GM21367 (cell line): ENCODE measurements around the gene SLC2A8.
A peak's percentile ranks its signal among the peaks of the same experiment; 100 is the strongest.

Experiments
- ATAC-seq: cut with Tn5 transposase; IDR thresholded peaks from one replicate; pipeline ENCODE4 v1.9.1; 2021; ENCODE audit not compliant: unreplicated experiment

Gene SLC2A8

GRCh38 chr9:127423934-127424675 is 27.1 kb downstream of the SLC2A8 start, which contains the start of gene ZNF79:
Gene ZNF79, plus strand, starts transcription at chr9:127424382. Its CDS starts 406 bp downstream, at chr9:127424788.
- peak; percentile 72 for ATAC-seq

- ATAC-seq = no peak
These were observed 27.7 kb downstream of the SLC2A8 start for GRCh38 chr9:127424676-127424999.

- no peak for ATAC-seq
These were observed 29.8 kb downstream of the SLC2A8 start for GRCh38 chr9:127426756-127427155.

GRCh38 chr9:127428348-127428747 is 31.4 kb downstream of the SLC2A8 start:
- no peak for ATAC-seq

- no peak for ATAC-seq
These were observed 33.4 kb downstream of the SLC2A8 start for GRCh38 chr9:127430415-127430814.

GRCh38 chr9:127437497-127438264 is 40.7 kb downstream of the SLC2A8 start:
- no peak for ATAC-seq

GRCh38 chr9:127438394-127438793 is 41.4 kb downstream of the SLC2A8 start:
- no peak for ATAC-seq

- no peak for ATAC-seq
These were observed 47.4 kb downstream of the SLC2A8 start for GRCh38 chr9:127444283-127444920.

- ATAC-seq = no peak
These were observed 48.2 kb downstream of the SLC2A8 start for GRCh38 chr9:127444921-127445850.

- no peak for ATAC-seq
These were observed 49.1 kb downstream of the SLC2A8 start for GRCh38 chr9:127445851-127446712.

GRCh38 chr9:127446713-127447415 is 49.9 kb downstream of the SLC2A8 start:
- ATAC-seq = no peak

GRCh38 chr9:127447416-127448111 is 50.6 kb downstream of the SLC2A8 start:
- no peak for ATAC-seq

- no peak for ATAC-seq
These were observed 51.3 kb downstream of the SLC2A8 start for GRCh38 chr9:127448112-127448805.

- ATAC-seq = no peak
These were observed 52.5 kb downstream of the SLC2A8 start for GRCh38 chr9:127449332-127449966.

GRCh38 chr9:127450243-127450760 is 53.3 kb downstream of the SLC2A8 start:
- no peak for ATAC-seq

- peak; percentile 58 for ATAC-seq
These were observed 54.0 kb downstream of the SLC2A8 start, which contains the start of the genes LRSAM1 and RPL12 for GRCh38 chr9:127450830-127451607. Gene LRSAM1, plus strand, starts transcription at chr9:127451510. Its CDS starts 3,018 bp downstream, at chr9:127454528. Gene RPL12, minus strand, starts transcription at chr9:127451406. Its CDS starts 89 bp downstream, at chr9:127451317.

GRCh38 chr9:127451608-127451857 is 54.6 kb downstream of the SLC2A8 start:
- peak; percentile 7 for ATAC-seq
